Measurements from ENCODE around the gene METTL8.

- TF ChIP-seq POLR2AphosphoS5 (IDR thresholded peaks at IDR 0.05; ENCODE audit: low read depth, low read length) (no peak), POLR2A (IDR thresholded peaks at IDR 0.05; ENCODE audit: low read depth, low read length) (no peak)
These were observed 113.1 kb downstream of the METTL8 start for GRCh38 chr2:171320731-171321130.

Data from GM12891 (cell line).